IMR-90 (cell line): ENCODE results near the gene SLC4A2. TPM values are rescaled to one million over a fixed set of nuclear protein-coding genes. Genes with fewer than 3 reads are reported as not detected.

ENCODE experiments used
- ATAC-seq: fragments of 200-7000 bp; cut with Tn5 transposase; 2 replicates; pipeline ENCODE4 v1.9.1; 2020; ENCODE audit warnings: low read depth, mild to moderate bottlenecking, moderate library complexity
- BruUV-seq: library from RNA; stranded (reverse); fragments of 400-500 nt; replicated peaks from 2 replicates; lab custom pipeline; 2021; lab: Mats Ljungman, UMichigan
- CTCF ChIA-PET: fragments of 300-600 bp; formaldehyde crosslinking; extraction: SDS; loops from one replicate; lab custom pipeline; 2021; ENCODE audit warnings: antibody characterized with exemption; lab: Yijun Ruan, JAX
- POLR2A ChIA-PET: fragments of 300-600 bp; sonication (Branson Sonifier 250); formaldehyde crosslinking; loops from one replicate; lab custom pipeline; 2022; ENCODE audit warnings: antibody characterized with exemption; ENCODE audit not compliant: unreplicated experiment; lab: Charles Lee
- DNase-seq: peaks from one replicate; pipeline ENCODE4 v3.0.0; 2013
- H2AFZ ChIP-seq: replicated peaks from 2 replicates; pipeline ENCODE3; 2013; ENCODE audit warnings: low read length, mild to moderate bottlenecking; ENCODE audit not compliant: poor library complexity
- H2AK5ac ChIP-seq: 2 replicates; pipeline ENCODE4 v1.6.1; 2013; ENCODE audit warnings: low read depth, low read length, inconsistent platforms
- H2AK9ac ChIP-seq: replicated peaks from 2 replicates; pipeline ENCODE3; 2013; ENCODE audit warnings: mild to moderate bottlenecking, low read depth, low read length, moderate library complexity; ENCODE audit not compliant: poor library complexity
- H2BK120ac ChIP-seq: 2 replicates; pipeline ENCODE4 v1.6.1; 2013; ENCODE audit warnings: low read depth, low read length, inconsistent platforms
- H2BK15ac ChIP-seq: 3 replicates; pipeline ENCODE4 v1.6.1; 2013; ENCODE audit warnings: low read depth, low read length, inconsistent platforms
- H2BK20ac ChIP-seq: 2 replicates; pipeline ENCODE4 v1.6.1; 2013; ENCODE audit warnings: low read depth, mild to moderate bottlenecking, inconsistent platforms, low read length, moderate library complexity
- H2BK5ac ChIP-seq: 2 replicates; pipeline ENCODE4 v1.6.1; 2013; ENCODE audit warnings: mild to moderate bottlenecking, low read depth, low read length, inconsistent platforms; ENCODE audit not compliant: poor library complexity, severe bottlenecking
- H3K14ac ChIP-seq: replicated peaks from 2 replicates; pipeline ENCODE4 v1.6.1; 2013; ENCODE audit warnings: low read depth, low read length, inconsistent platforms
- H3K18ac ChIP-seq: 2 replicates; pipeline ENCODE4 v1.6.1; 2013; ENCODE audit warnings: low read depth, low read length, control low read depth
- H3K23ac ChIP-seq: 2 replicates; pipeline ENCODE4 v1.6.1; 2013; ENCODE audit warnings: low read depth, low read length, inconsistent platforms
- H3K27ac ChIP-seq: 2 replicates; pipeline ENCODE4 v1.5.1; 2013; ENCODE audit warnings: mild to moderate bottlenecking, control low read depth, low read length; ENCODE audit not compliant: insufficient read depth
- H3K27me3 ChIP-seq: 2 replicates; pipeline ENCODE4 v1.6.1; 2013; ENCODE audit warnings: low read length; ENCODE audit not compliant: control insufficient read depth, insufficient read depth
- H3K36me3 ChIP-seq: 2 replicates; pipeline ENCODE4 v1.6.1; 2013; ENCODE audit warnings: low read length, mixed read lengths; ENCODE audit not compliant: control insufficient read depth, insufficient read depth
- H3K4ac ChIP-seq: 2 replicates; pipeline ENCODE4 v1.6.1; 2013; ENCODE audit warnings: low read depth, low read length, inconsistent platforms
- H3K4me1 ChIP-seq: 2 replicates; pipeline ENCODE4 v1.6.1; 2013; ENCODE audit warnings: low read length, mixed read lengths; ENCODE audit not compliant: control insufficient read depth, insufficient read depth
- H3K4me2 ChIP-seq: 2 replicates; pipeline ENCODE4 v1.6.1; 2013; ENCODE audit warnings: low read depth, mild to moderate bottlenecking, control low read depth, low read length, moderate library complexity
- H3K4me3 ChIP-seq: 2 replicates; pipeline ENCODE4 v1.5.1; 2013; ENCODE audit warnings: low read depth, mild to moderate bottlenecking, control low read depth, low read length, moderate library complexity; ENCODE audit not compliant: insufficient read depth
- H3K56ac ChIP-seq: 2 replicates; pipeline ENCODE4 v1.6.1; 2013; ENCODE audit warnings: low read length, inconsistent platforms; ENCODE audit not compliant: insufficient read depth; ENCODE audit errors: extremely low read depth
- H3K79me1 ChIP-seq, 2 experiments: 2 replicates each; pipeline ENCODE4 v1.6.1; 2013; ENCODE audit warnings: low read length in 2 of 2, inconsistent platforms in 1 of 2, low read depth in 1 of 2
- H3K9ac ChIP-seq: 2 replicates; pipeline ENCODE4 v1.6.1; 2013; ENCODE audit warnings: low read depth, low read length, control low read depth
- H3K9me1 ChIP-seq: 2 replicates; pipeline ENCODE4 v1.6.1; 2013; ENCODE audit warnings: low read length, inconsistent platforms; ENCODE audit not compliant: insufficient read depth
- H3K9me3 ChIP-seq: 2 replicates; pipeline ENCODE4 v1.6.1; 2013; ENCODE audit warnings: low read length; ENCODE audit not compliant: control insufficient read depth, insufficient read depth
- H4K20me1 ChIP-seq: 2 replicates; pipeline ENCODE4 v1.6.1; 2013; ENCODE audit warnings: low read length, inconsistent platforms; ENCODE audit not compliant: insufficient read depth
- H4K5ac ChIP-seq: 2 replicates; pipeline ENCODE4 v1.6.1; 2013; ENCODE audit warnings: mild to moderate bottlenecking, low read depth, low read length, control low read depth
- H4K8ac ChIP-seq, 2 experiments: 2 replicates each; pipeline ENCODE4 v1.6.1; 2013; ENCODE audit warnings: low read depth in 2 of 2, low read length in 2 of 2, control low read depth in 1 of 2, inconsistent platforms in 1 of 2
- H4K91ac ChIP-seq: 2 replicates; pipeline ENCODE4 v1.6.1; 2013; ENCODE audit warnings: low read depth, low read length, inconsistent platforms; ENCODE audit not compliant: insufficient read depth
- CEBPB ChIP-seq: IDR thresholded peaks from 2 replicates; pipeline ENCODE4 v1.6.1; 2012; ENCODE audit warnings: low read depth, low read length, improper control_type of control experiment
- POLR2A ChIP-seq: IDR thresholded peaks from 2 replicates; pipeline ENCODE4 v1.6.1; 2012; ENCODE audit warnings: mild to moderate bottlenecking, low read depth, low read length
- WGBS, 2 experiments: methylation state at CpG; one replicate each; pipeline versions ENCODE4 v1.1.5 to v1.1.7; 2013; ENCODE audit warnings: missing lambda C conversion rate in 2 of 2; ENCODE audit not compliant: insufficient read length in 1 of 2; ENCODE audit errors: extremely low coverage in 2 of 2; 5-methylcytosine and 5-hydroxymethylcytosine counted together
- dilution Hi-C: fragments of 300-500 bp; cut with HindIII; formaldehyde crosslinking; loops from one replicate; pipeline ENCODE4 v1.14.3; 2018; ENCODE audit warnings: low sequenced_read_pairs; ENCODE audit not compliant: unreplicated experiment
- in situ Hi-C: fragments of 300-500 bp; cut with MboI; formaldehyde crosslinking; loops from 3 replicates; pipeline ENCODE4 v1.14.3; 2019; ENCODE audit warnings: low sequenced_read_pairs, inconsistent platforms, mixed read lengths
- intact Hi-C: fragments of 100-400 bp; cut with micrococcal nuclease; formaldehyde crosslinking; loops from 2 replicates; pipeline ENCODE4 v1.10.0; 2022
- polyA plus RNA-seq, 3 experiments: library from polyadenylated mRNA; depleted of rRNA; stranded (reverse); fragments of >200 nt; gene quantifications; 2 replicates each; pipeline ENCODE4 v1.2.3, GENCODE V29; 2012; ENCODE audit warnings: low replicate concordance in 1 of 3
- total RNA-seq: library from RNA; depleted of rRNA; stranded (reverse); fragments of >200 nt; gene quantifications from 2 replicates; pipeline ENCODE4 v1.2.3, GENCODE V29; 2012

The SLC4A2 gene
- total and polyA plus RNA-seq, 2 of the 4 experiments (the other 2 are of a cell fraction) = 29.6 to 91.0 TPM

DNA sequence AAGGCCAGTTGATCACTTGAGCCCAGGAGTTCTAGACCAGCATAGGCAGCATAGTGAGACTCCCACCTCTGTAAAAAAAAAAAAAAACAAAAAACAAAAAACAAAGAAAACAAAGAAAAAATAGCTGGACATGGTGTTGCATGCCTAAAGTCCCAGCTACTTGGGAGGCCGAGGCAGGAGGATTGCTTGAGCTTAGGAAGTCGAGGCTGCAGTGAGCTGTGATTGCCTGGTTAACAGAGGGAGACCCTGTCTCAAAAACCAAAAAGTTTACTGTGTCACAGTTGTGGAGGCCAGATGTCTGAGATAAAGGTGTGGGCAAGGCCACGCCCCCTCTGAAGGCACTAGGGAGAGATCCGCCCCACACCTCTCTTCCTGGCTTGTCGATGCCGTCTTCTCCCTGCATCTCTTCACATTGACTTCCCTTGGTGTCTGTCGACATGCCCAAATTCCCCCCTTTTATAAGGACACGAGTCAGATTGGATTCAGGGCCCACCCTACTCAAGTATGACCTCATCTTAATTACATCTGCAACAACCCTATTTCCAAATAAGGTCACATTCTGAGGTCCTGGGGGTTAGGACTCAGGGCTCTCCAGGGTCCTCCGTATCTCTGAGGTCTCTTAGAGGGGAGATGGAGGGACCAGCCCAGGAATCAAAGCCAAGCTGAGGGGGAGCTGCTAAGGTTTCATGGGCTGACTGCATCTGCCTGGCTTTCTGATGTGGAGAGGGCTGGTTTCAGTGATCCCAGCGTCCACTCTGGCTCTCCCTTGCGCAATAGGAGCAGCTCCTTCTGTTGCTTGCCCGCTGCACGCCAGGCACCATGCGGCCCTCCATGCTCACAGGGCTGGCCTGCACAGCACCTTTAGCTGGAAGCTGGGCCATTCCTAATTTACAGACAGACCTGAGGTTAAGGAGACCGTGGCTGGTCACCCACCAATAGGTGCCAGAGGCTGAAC lies 50.0 kb downstream of the SLC4A2 start:
- ATAC-seq (no peak), DNase-seq (no peak)
- Histone ChIP-seq H2BK20ac (0 out of 2 replicates have a peak overlapping the region, but pooled peaks have one; percentile 43), H3K4me1 (peaks cover 26% of the 10 kb centered on the region), H3K56ac (no peak overlapping the region), H2AK9ac (peak overlapping the region; percentile 80), H3K9me3 (no peaks in the 10 kb centered on the region), H3K27me3 (no peaks in the 10 kb centered on the region), H2AFZ (no peak overlapping the region), H4K91ac (peak overlapping the region; percentile 38; the same call in 1 of the 2 replicates), H4K20me1 (peaks cover 83% of the 10 kb centered on the region), H3K23ac (peak overlapping the region; percentile 80; the same call in 1 of the 2 replicates), H3K9me1 (peaks cover 23% of the 10 kb centered on the region), H3K14ac (peak overlapping the region; percentile 53; the same call in 1 of the 2 replicates), H3K9ac (no peak overlapping the region), H3K18ac (no peak overlapping the region), H4K5ac (no peak overlapping the region; the same call in 1 of the 2 replicates), H2AK5ac (peak overlapping the region; percentile 84), H3K4me2 (no peak overlapping the region), H2BK5ac (no peak overlapping the region), H4K8ac (peak overlapping the region; percentile 29 to 69), H3K4ac (peak overlapping the region; percentile 86), H3K36me3 (peaks cover 5% of the 10 kb centered on the region), H2BK120ac (peak overlapping the region; percentile 61), H3K79me1 (peaks cover 27 to 86% of the 10 kb centered on the region in 2 experiments), H3K27ac (peak overlapping the region; percentile 53), H2BK15ac (no peak overlapping the region), H3K4me3 (no peak overlapping the region)
- intact Hi-C loops (loop anchor here (2.0 to 5.0 kb wide), 4 partner anchors 97 to 331 kb away; no protein-coding TSS in a partner anchor), dilution Hi-C loops (no loop called here), in situ Hi-C loops (loop anchor here (5.0 to 25.0 kb wide), 3 partner anchors 87 to 322 kb away; partner anchors contain the start of gene ATG9B)
- no peak for TF ChIP-seq POLR2A
- TF ChIP-seq CEBPB = peak; percentile 98
- WGBS, 2 experiments = 68% methylated on average over 10 of the region's 15 CpGs; no CpG with 5 or more reads in 1 of the 2 experiments
- ChIA-PET POLR2A (interaction anchor here (0.6 kb wide), 1 partner anchor 51 kb away, joined by 6 read pairs; no protein-coding TSS in a partner anchor), CTCF (interaction anchor here (0.6 to 1.7 kb wide), 4 partner anchors 9 to 95 kb away, joined by 3 to 5 read pairs (median 3); no protein-coding TSS in a partner anchor)
- BruUV-seq = no TSS peak
